GM12878 (cell line): ENCODE measurements around the gene GALNTL6.

Experiments used
- JUNB ChIP-seq: IDR thresholded peaks from 2 replicates; pipeline ENCODE4 v1.6.1; 2016; ENCODE audit warnings: antibody characterized with exemption, mild to moderate bottlenecking
- SMARCA5 ChIP-seq: fragments of 450-650 bp; IDR thresholded peaks from 2 replicates; pipeline ENCODE4 v1.6.1; 2017; ENCODE audit warnings: mild to moderate bottlenecking
- ZNF217 ChIP-seq: fragments of 450-650 bp; IDR thresholded peaks from 2 replicates; pipeline ENCODE4 v1.6.1; 2017; ENCODE audit warnings: antibody characterized with exemption, mild to moderate bottlenecking
- ZNF274 ChIP-seq: IDR thresholded peaks from one replicate; pipeline ENCODE4 v1.8.0; 2011; ENCODE audit not compliant: insufficient read length, insufficient read depth

- no peak for TF ChIP-seq JUNB
- no peak for TF ChIP-seq SMARCA5
- no peak for TF ChIP-seq ZNF274
- no peak for TF ChIP-seq ZNF217
Observed at GRCh38 chr4:172692701-172693100, 879.5 kb downstream of the GALNTL6 start.
